ENCODE measurements around the gene JOSD1.

Gene JOSD1

DNA sequence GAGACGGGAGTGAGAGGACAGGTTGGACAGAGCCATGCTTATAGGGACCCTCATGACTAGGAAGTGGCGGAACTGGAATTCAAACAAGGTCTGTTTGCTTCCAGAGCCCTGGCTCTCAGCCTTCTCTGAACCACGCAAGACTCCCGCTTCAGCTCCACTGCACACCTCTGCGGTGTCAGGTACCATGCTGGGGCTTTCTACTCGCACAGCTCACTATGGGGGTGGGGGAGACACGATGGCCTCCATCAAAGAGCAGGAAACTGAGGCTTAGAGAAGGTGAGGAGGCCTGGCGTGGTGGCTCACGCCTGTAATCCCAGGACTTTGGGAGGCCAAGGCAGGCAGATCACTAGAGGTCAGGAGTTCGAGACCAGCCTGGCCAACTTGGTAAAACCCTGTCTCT lies 40.8 kb upstream of the JOSD1 start:
- H3K4me3 ChIP-seq (ENCODE audit: control insufficient read depth, low read depth, low read length) = no peak overlapping the region
- DNase-seq (ENCODE audit: low read depth) = no peak
- TF ChIP-seq, protein P1, sequence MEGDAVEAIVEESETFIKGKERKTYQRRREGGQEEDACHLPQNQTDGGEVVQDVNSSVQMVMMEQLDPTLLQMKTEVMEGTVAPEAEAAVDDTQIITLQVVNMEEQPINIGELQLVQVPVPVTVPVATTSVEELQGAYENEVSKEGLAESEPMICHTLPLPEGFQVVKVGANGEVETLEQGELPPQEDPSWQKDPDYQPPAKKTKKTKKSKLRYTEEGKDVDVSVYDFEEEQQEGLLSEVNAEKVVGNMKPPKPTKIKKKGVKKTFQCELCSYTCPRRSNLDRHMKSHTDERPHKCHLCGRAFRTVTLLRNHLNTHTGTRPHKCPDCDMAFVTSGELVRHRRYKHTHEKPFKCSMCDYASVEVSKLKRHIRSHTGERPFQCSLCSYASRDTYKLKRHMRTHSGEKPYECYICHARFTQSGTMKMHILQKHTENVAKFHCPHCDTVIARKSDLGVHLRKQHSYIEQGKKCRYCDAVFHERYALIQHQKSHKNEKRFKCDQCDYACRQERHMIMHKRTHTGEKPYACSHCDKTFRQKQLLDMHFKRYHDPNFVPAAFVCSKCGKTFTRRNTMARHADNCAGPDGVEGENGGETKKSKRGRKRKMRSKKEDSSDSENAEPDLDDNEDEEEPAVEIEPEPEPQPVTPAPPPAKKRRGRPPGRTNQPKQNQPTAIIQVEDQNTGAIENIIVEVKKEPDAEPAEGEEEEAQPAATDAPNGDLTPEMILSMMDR (conservative IDR thresholded peaks at IDR 0.05; ENCODE audit: control insufficient read depth, insufficient read depth, low read depth, low read length) = no peak

DNA sequence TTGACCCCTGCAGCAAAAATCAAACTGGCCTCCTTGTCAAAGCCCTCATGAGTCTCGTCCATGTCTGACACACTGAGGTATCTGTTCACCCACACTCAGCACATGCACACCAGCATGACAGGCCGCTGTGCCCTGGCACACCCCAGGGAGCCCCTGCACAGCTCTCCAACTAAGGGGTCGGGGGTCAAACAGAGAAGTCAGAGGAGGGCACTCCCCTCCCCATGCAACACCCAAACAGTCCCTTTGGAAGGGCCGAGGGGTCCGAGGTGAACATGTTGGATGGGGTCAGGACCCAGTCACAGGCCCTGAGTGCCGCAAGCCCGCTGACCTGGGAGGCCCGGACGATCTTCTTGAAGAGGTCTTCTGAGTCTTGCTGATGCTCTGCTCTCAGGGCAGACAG lies 40.4 kb upstream of the JOSD1 start:
- TF ChIP-seq, protein P1 (conservative IDR thresholded peaks at IDR 0.05; ENCODE audit: control insufficient read depth, insufficient read depth, low read depth, low read length) = no peak

DNA sequence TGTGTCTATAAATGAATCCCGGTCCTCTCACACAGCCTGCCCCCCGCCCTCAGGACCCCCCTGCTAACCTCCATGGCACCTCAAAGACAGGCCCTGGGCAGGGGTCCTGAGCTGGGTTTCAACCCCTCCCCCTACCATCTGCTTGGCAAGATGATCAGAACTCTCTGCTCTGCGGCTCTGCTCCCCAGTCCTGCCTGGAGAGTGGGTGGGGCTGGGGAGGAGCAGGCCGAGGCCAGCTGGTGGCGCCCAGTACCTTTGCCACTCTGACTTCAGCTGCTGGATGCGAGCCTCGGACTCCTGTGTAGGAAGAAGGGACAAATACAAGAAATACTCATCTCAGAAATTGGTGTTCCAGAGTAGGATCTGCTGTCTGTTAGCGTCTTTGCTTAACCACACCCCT lies 40.0 kb upstream of the JOSD1 start:
- TF ChIP-seq, protein P1 (conservative IDR thresholded peaks at IDR 0.05; ENCODE audit: control insufficient read depth, insufficient read depth, low read depth, low read length) = no peak
- no peak for DNase-seq (ENCODE audit: low read depth)
- no peak overlapping the region for H3K4me3 ChIP-seq (ENCODE audit: control insufficient read depth, low read depth, low read length)

More for the DNA sequence above, 40.4 kb upstream of the JOSD1 start:
- DNase-seq (ENCODE audit: low read depth) = no peak
- no peak overlapping the region for H3K4me3 ChIP-seq (ENCODE audit: control insufficient read depth, low read depth, low read length)

DNA sequence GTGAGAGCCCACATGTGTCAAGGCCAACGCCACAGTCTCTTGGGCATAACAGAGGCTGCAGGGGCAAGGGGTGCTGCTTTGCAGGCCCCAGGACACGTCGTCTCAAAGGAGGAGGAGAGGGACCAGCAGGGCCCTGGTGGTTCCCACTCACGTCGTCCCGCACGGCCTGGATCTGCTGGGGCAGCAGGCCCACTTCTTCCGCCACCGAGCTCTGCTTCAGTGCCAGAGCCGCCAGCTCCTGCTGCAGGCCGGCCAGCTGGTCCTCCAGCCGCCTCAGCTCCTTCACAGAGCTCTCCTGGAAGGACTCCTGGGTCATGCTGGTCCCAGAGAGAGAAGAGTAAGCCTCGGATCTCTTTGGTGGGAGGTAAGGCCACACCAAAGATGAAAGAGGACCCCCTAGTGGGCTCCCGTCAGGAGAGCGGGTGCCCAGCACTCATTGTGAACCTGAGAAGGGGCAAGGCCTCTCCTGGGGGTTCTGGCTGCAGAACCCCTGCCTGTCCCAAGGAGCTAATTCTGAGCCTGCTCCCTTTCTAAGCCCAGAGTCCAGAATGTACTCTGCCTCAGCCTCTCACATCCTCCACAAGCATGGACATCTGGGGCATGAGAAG lies 39.5 kb upstream of the JOSD1 start:
- H3K4me3 ChIP-seq (ENCODE audit: control insufficient read depth, low read depth, low read length) = no peak overlapping the region
- no peak for DNase-seq (ENCODE audit: low read depth)
- TF ChIP-seq, protein P1 (conservative IDR thresholded peaks at IDR 0.05; ENCODE audit: control insufficient read depth, insufficient read depth, low read depth, low read length) = no peak

DNA sequence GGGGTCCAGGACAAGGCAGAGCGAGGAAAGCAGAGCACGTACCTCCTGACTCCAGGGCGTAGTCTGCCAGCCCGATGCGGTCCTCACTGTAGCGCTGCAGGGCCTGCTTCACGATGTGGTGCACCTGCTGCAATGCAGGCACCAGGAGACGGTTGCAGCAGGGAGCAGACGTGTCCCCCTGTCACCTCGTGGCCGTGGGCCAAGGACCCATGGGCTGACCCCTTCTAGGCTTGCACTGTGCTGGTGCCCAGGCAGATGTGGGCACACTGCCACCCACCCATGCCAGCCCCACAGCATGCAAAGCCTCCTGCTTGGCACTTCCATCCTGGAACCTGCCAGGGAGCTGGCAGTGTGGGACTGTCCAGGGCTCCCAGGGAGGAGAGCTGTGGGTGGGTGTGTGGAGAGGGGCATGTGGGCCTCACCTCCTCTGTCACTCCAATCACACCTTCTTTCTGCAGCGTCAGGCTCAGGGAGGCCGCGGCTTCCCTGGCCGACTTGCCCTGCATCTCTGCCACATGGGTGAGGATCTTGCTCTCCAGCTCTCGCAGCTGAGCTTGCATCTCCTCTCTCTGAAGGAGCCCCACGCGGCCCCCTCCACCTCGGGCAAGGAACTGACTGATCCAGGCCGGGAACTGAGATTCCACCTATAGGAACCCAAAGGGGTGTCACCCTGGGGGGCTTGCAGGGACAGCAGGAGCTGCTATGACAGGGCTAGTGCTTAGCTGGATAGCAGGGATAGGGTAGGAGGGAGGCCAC lies 38.7 kb upstream of the JOSD1 start:
- no peak overlapping the region for H3K4me3 ChIP-seq (ENCODE audit: control insufficient read depth, low read depth, low read length)
- TF ChIP-seq, protein P1 (conservative IDR thresholded peaks at IDR 0.05; ENCODE audit: control insufficient read depth, insufficient read depth, low read depth, low read length) = no peak
- no peak for DNase-seq (ENCODE audit: low read depth)

DNA sequence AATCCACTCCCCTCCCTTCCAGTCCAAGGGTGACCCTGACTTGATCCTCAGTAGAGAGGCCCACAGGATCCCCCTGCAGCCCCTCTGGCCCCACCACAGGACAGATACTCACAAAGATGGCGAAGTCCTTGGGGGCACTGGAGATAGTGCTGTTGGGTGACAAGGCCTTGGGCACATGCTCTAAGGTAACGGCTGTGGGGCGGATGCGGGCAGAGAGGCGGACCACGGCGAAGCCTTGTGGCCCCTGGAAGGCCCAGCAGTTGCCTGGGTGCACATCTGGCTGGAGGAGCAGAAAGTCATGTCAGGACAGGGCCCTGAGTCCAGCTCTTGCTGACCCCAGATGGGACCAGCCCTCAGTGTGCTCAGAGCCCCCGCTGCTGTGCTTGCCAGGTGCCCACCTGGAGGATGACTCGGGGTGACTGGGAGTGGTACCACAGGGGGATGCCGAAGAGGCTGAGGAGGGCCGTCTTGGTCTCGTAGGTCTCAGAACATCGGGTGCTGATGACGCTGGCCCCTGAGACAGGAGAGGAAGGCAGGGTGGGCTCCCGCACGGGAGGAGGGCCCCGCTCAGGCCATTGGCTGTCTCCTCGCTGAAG lies 37.8 kb upstream of the JOSD1 start:
- DNase-seq (ENCODE audit: low read depth) = no peak
- TF ChIP-seq, protein P1 (conservative IDR thresholded peaks at IDR 0.05; ENCODE audit: control insufficient read depth, insufficient read depth, low read depth, low read length) = no peak
- no peak overlapping the region for H3K4me3 ChIP-seq (ENCODE audit: control insufficient read depth, low read depth, low read length)
